ENCODE results near the gene AP1G2. TPM values are rescaled to one million over a fixed set of nuclear protein-coding genes. Genes with fewer than 3 reads are reported as not detected.
"Not testable (repeated sequence)": the region's sequence is repeated elsewhere in the genome, so short reads cannot be mapped to it uniquely, and the experiment has no call there.

AP1G2 gene
- polyA plus RNA-seq, 4 donors: 56.1 to 130 (median 87.6) TPM

- DNase-seq (ENCODE audit: low read depth in 4 of 4, low spot score in 2 of 4): no peak
Observed at GRCh38 chr14:23542261-23542660, 25.3 kb downstream of the AP1G2 start.

DNA sequence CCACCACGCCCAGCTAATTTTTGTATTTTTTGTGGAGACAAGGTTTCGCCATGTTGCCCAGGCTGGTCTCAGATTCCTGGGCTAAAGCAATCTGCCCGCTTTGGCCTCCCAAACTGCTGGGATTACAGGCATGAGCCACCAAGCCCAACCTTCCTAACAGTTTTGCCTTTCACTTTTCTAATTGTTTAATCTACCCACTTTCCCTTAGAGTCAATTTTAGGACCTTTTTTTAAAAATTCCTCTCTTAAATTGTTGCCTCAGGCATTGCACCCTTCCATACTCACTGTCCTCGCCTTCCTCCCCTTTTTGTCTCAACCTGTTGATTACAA, 27.5 kb downstream of the AP1G2 start:
- DNase-seq (ENCODE audit: low read depth in 4 of 4, low spot score in 2 of 4): no peak

- DNase-seq (ENCODE audit: low read depth in 4 of 4, low spot score in 2 of 4): no peak
Observed at GRCh38 chr14:23539248-23540140, 28.1 kb downstream of the AP1G2 start.

DNA sequence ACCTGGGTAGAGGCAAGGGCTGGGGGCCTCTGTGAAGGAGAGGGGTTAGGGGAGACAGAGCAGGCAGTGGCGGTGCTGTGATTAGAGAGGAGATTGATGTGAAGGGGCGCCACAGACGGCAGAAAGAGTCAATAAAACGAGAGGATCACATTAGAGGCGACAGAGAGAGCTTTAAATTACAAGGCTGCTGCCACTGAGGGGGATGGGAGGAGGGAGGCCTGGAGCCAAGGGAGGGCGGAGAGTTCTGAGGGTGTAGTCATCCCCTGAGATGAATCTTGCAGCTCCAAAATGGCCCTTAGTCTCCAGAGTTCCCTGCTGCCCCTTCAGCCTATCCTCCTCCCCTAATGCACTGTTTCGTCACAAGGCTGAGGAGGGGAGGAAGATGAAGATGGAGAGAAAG, 28.8 kb downstream of the AP1G2 start:
- DNase-seq (ENCODE audit: low read depth in 4 of 4, low spot score in 2 of 4): no peak

DNA sequence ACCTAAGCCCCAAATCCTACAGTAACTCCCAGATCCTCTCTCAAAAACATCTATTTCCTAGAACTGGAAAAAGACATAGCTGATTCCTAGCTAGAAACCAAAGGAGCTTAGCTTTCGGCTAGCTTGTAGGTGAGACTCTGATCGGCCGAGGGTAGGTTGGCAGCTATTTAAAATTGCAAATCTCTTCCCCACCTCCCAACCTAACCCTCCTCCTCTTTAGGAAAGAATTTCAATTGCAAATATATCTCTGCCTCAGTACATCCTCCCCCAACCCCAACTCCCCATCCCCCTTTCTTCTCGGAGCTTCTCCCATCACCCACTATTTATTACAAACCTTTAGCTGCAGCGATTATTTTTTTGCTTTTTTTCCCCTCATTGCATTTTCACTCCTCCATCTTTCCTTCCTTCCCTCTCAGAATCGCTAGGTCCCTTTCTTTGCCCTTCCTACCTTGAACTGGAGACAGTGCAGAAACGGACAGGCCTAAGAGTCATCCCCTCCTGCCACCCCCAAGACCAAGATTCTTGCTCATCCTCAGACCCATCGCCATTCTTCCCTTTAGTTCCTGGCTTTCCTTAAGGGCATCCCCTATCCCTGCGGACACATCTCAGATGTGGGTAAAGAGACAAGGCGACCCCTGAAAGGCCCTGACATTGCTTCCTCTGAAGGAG, 29.4 kb downstream of the AP1G2 start:
- no peak for DNase-seq (ENCODE audit: low read depth in 4 of 4, low spot score in 2 of 4)

GRCh38 chr14:23537351-23538049, 30.1 kb downstream of the AP1G2 start:
- no peak for DNase-seq (ENCODE audit: low read depth in 4 of 4, low spot score in 2 of 4)

- not testable (repeated sequence) for DNase-seq (ENCODE audit: low read depth in 4 of 4, low spot score in 2 of 4)
Observed at GRCh38 chr14:23536906-23537305, 30.7 kb downstream of the AP1G2 start.

DNA sequence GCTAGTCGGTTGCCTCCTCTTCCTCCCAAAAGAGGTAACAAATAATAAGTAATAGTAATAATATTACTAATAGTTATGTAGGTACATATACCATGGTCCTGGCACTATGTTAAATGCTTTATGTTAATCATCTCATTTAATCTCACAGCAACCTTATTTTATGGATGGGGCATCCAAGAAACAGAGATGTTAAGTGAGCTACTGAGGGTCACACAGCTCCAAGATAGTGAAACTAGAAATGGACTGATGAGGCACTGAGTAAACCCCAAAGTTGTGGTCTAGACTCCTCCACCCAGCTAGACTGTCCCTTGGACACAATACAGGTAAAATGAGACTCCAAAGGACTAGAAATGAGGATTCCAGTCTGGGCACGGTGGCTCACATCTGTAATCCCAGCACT, 31.1 kb downstream of the AP1G2 start:
- no peak for DNase-seq (ENCODE audit: low read depth in 4 of 4, low spot score in 2 of 4)

- DNase-seq (ENCODE audit: low read depth in 4 of 4, low spot score in 2 of 4): no peak
Observed at GRCh38 chr14:23535943-23536342, 31.6 kb downstream of the AP1G2 start.

GRCh38 chr14:23533652-23534435, 33.7 kb downstream of the AP1G2 start:
- DNase-seq (ENCODE audit: low read depth in 4 of 4, low spot score in 2 of 4): no peak

- DNase-seq (ENCODE audit: low read depth in 4 of 4, low spot score in 2 of 4): no peak
Observed at GRCh38 chr14:23532658-23533057, 34.9 kb downstream of the AP1G2 start.

- DNase-seq (ENCODE audit: low read depth in 4 of 4, low spot score in 2 of 4): no peak
Observed at GRCh38 chr14:23531391-23531790, 36.2 kb downstream of the AP1G2 start.

DNA sequence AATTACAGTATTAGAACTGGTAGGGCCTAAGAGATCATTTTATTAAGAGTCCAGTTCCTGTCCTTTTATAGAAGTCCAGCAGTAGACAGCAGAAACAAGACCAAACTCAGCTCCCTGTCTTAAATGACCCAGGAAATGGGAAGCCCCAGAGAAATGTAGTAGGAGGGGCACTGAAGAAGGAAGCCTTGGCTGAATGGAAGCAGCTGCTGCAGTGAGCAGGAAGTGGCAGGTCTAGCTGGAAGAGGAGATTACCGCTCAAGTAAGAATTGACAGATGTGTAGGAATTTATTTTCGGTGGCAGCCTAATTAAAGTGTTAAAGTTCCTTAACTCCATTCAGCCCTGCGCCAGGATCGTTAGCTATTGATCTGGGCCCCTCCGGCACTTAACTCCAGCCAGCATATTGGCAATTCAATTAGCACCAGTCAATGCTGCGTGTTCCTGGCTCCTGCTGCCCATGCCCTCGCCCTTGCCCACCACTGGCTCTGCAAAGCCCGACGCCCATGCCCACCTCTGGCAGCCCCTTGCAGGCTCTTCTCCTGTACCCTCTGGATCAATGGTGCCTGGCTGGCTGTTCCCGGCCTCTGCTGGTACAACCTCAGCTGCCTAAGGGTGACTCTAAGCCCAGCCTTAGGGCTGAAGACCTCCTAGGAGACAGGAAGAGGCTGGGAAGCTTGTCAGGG, 37.1 kb downstream of the AP1G2 start:
- DNase-seq (ENCODE audit: low read depth in 4 of 4, low spot score in 2 of 4): no peak

- DNase-seq (ENCODE audit: low read depth in 4 of 4, low spot score in 2 of 4): no peak
Observed at GRCh38 chr14:23529016-23529415, 38.6 kb downstream of the AP1G2 start.

GRCh38 chr14:23528555-23528954, 39.0 kb downstream of the AP1G2 start:
- DNase-seq (ENCODE audit: low read depth in 4 of 4, low spot score in 2 of 4): no peak

DNA sequence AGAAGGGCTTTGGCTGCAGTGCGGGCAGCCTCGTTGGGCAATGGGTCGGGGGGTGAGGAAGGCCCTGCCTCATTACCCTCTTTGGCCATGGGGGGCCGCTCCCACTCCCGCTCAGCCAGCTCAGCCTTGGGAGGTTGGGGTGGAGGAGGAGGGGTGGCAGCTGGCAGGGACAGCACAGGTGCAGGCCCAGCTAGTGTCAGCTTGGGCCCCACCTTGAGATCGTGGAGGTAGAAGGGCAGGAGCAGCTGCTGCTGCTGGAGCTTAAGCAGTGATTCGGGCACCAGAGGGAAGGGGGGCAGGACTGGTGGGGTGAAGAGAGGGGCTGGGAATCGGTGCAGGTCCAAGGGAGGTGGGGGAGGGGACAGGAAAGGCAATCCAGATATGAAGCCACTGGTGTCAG, 42.0 kb downstream of the AP1G2 start:
- DNase-seq (ENCODE audit: low read depth in 4 of 4, low spot score in 2 of 4): no peak

DNA sequence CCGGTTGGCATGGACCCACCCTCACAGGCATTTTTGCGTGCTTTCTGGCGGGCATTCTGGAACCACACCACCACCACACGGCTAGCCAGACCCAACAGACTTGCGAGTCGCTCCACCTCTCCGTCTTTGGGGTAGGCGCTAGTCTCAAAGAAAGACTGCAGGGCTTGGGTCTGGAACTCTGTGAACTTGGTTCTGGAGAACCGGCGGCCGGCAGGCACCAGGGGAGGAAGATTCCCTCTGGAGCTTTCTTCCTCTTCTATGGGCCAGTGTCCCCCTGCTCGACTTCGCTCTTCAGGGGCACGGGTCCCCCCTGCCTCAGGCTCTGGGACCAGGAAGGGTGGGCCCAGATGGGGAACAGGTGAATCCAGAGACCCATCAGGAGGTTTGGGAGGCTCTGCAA, 42.6 kb downstream of the AP1G2 start:
- DNase-seq (ENCODE audit: low read depth in 4 of 4, low spot score in 2 of 4): no peak

DNA sequence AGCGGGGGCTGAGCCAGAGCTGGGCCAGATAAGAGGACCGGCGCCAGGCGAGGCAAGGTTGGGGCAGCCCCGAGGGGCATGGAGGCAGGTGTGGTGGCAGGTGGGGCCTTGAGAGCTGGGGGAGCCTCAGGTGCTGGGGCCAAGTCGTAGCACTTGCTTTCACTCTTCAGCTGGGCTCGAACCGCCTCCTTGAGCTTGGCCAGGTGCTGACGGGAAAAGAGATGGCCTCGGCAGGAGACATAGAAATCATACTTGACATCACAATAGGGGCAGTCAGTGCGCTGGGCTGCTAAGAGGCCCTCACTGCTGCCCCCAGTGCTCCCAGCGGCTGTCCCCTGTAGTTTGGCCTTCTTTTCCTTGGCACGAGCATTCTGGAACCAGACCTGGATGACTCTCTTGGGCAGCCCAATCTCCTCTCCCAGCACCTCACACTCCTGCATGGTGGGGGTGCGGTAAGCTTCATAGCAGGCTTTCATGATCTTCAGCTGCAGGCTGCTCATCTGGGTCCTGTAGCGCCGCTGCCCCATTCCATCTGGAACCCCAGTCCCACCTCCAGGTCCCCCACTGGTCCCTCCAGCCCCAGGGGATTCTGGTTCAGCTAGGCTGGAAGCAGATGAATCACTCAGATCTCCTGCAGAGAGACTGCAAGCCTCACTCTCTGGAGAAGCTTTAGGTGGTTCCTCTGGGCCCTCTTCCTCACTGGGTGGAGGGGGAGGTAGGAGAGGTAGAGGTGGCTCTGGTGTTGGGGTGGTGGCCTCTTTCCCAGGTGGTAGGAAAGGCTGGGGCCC, 44.2 kb downstream of the AP1G2 start:
- no peak for DNase-seq (ENCODE audit: low read depth in 4 of 4, low spot score in 2 of 4)

- no peak for DNase-seq (ENCODE audit: low read depth in 4 of 4, low spot score in 2 of 4)
Observed at GRCh38 chr14:23522643-23523198, 44.9 kb downstream of the AP1G2 start.

All from left renal cortex interstitium (tissue), 4 donors.